SK-N-SH (cell line): ENCODE results near the gene STAB1.

Experiments used
- CTCF ChIP-seq: fragments of 200-600 bp; sonication (generic); IDR thresholded peaks from 2 replicates; pipeline ENCODE4 v1.6.1; 2017; ENCODE audit warnings: antibody characterized with exemption, mild to moderate bottlenecking, moderate library complexity
- EZH2phosphoT487 ChIP-seq: fragments of 200-600 bp; sonication (generic); IDR thresholded peaks from 2 replicates; pipeline ENCODE4 v1.6.1; 2017; ENCODE audit warnings: low read depth, mixed run types, mild to moderate bottlenecking, antibody characterized with exemption, moderate library complexity, borderline replicate concordance
- POLR2AphosphoS5 ChIP-seq: IDR thresholded peaks from 2 replicates; pipeline ENCODE4 v1.6.1; 2012; ENCODE audit warnings: low read depth, low read length
- RFX5 ChIP-seq: IDR thresholded peaks from 2 replicates; pipeline ENCODE4 v1.6.1; 2012; ENCODE audit warnings: mild to moderate bottlenecking, improper control_type of control experiment, low read length
- RXRA ChIP-seq: IDR thresholded peaks from 2 replicates; pipeline ENCODE4 v1.4.0; 2012; ENCODE audit warnings: low read depth, mild to moderate bottlenecking, borderline replicate concordance
- YY1 ChIP-seq: IDR thresholded peaks from 2 replicates; pipeline ENCODE4 v1.4.0; 2012; ENCODE audit warnings: low read depth, mild to moderate bottlenecking

GRCh38 chr3:52551118-52551517 lies 56.0 kb downstream of the STAB1 start:
- TF ChIP-seq POLR2AphosphoS5 (no peak), CTCF (no peak), YY1 (no peak), RFX5 (no peak), EZH2phosphoT487 (no peak), RXRA (no peak)
